Measurements from ENCODE around the gene CYP4F12. TPM values are rescaled to one million over a fixed set of nuclear protein-coding genes. Genes with fewer than 3 reads are reported as not detected.

CYP4F12 gene
- total and polyA plus RNA-seq, 4 donors, result 14.6 to 64.0 (median 25.0) TPM

- peaks cover 9 to 67% (median 54%) of the 10 kb centered on the region in 4 donors for H3K4me1 ChIP-seq (ENCODE audit: control insufficient read depth in 4 of 4, insufficient read depth in 4 of 4, low read length in 3 of 4)
- peak in 1 of 2 donors; percentile 31 for TF ChIP-seq RAD21 (IDR thresholded peaks at IDR 0.05)
- TF ChIP-seq JUND (IDR thresholded peaks at IDR 0.05), result no peak
- TF ChIP-seq, protein P1, sequence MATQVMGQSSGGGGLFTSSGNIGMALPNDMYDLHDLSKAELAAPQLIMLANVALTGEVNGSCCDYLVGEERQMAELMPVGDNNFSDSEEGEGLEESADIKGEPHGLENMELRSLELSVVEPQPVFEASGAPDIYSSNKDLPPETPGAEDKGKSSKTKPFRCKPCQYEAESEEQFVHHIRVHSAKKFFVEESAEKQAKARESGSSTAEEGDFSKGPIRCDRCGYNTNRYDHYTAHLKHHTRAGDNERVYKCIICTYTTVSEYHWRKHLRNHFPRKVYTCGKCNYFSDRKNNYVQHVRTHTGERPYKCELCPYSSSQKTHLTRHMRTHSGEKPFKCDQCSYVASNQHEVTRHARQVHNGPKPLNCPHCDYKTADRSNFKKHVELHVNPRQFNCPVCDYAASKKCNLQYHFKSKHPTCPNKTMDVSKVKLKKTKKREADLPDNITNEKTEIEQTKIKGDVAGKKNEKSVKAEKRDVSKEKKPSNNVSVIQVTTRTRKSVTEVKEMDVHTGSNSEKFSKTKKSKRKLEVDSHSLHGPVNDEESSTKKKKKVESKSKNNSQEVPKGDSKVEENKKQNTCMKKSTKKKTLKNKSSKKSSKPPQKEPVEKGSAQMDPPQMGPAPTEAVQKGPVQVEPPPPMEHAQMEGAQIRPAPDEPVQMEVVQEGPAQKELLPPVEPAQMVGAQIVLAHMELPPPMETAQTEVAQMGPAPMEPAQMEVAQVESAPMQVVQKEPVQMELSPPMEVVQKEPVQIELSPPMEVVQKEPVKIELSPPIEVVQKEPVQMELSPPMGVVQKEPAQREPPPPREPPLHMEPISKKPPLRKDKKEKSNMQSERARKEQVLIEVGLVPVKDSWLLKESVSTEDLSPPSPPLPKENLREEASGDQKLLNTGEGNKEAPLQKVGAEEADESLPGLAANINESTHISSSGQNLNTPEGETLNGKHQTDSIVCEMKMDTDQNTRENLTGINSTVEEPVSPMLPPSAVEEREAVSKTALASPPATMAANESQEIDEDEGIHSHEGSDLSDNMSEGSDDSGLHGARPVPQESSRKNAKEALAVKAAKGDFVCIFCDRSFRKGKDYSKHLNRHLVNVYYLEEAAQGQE (IDR thresholded peaks at IDR 0.05), result peak; percentile 43
- TF ChIP-seq FOXA2 (IDR thresholded peaks at IDR 0.05), result no peak
- peak; percentile 48 for TF ChIP-seq HNF4G (IDR thresholded peaks at IDR 0.05)
- TF ChIP-seq HNF4A (conservative IDR thresholded peaks at IDR 0.05), result peak; percentile 66 to 82
- TF ChIP-seq NR2F2 (IDR thresholded peaks at IDR 0.05), result peak; percentile 23
- peak; percentile 80 for TF ChIP-seq YY1 (IDR thresholded peaks at IDR 0.05)
- peak; percentile 53 to 78 for TF ChIP-seq RXRA (IDR thresholded peaks at IDR 0.05)
- peak; percentile 29 for TF ChIP-seq SP1 (IDR thresholded peaks at IDR 0.05)
- H3K27me3 ChIP-seq (ENCODE audit: control insufficient read depth in 4 of 4, insufficient read depth in 4 of 4, low read length in 3 of 4), result no peaks in the 10 kb centered on the region
- WGBS, result 31% methylated on average over 5 of the region's 5 CpGs
- peaks cover 0 to 8% (median 5%) of the 10 kb centered on the region in 4 donors for H3K36me3 ChIP-seq (ENCODE audit: control insufficient read depth in 4 of 4, insufficient read depth in 3 of 4, low read depth in 1 of 4, low read length in 3 of 4)
- peak overlapping the region; percentile 60 to 94 (median 88) for H3K4me3 ChIP-seq (ENCODE audit: low read depth in 1 of 3, low read length in 3 of 3)
- H3K27ac ChIP-seq (ENCODE audit: low read depth in 1 of 2, low read length in 2 of 2), result peak overlapping the region; percentile 96 to 99
- DNase-seq (ENCODE audit: low spot score), result no peak
- no peaks in the 10 kb centered on the region for H3K9me3 ChIP-seq (ENCODE audit: control insufficient read depth in 4 of 4, low read length in 3 of 4)
- peak overlapping the region; percentile 31 to 82 for H3K9ac ChIP-seq (ENCODE audit: low read depth in 1 of 2, low read length in 2 of 2)
Measured at GRCh38 chr19:15641901-15642491, 30.9 kb upstream of the CYP4F12 start.

GRCh38 chr19:15642807-15643206 is 30.1 kb upstream of the CYP4F12 start:
- TF ChIP-seq RAD21 (IDR thresholded peaks at IDR 0.05) (no peak), HNF4A (conservative IDR thresholded peaks at IDR 0.05) (no peak), SP1 (IDR thresholded peaks at IDR 0.05) (no peak), GABPA (IDR thresholded peaks at IDR 0.05 in 1 of 2, conservative IDR thresholded peaks at IDR 0.05 in 1 of 2) (no peak), YY1 (IDR thresholded peaks at IDR 0.05) (no peak), NR2F2 (IDR thresholded peaks at IDR 0.05) (no peak), HNF4G (IDR thresholded peaks at IDR 0.05) (no peak), TAF1 (conservative IDR thresholded peaks at IDR 0.05) (no peak), FOXA2 (IDR thresholded peaks at IDR 0.05) (no peak), FOXA1 (IDR thresholded peaks at IDR 0.05) (no peak)
- TF ChIP-seq, protein P2, sequence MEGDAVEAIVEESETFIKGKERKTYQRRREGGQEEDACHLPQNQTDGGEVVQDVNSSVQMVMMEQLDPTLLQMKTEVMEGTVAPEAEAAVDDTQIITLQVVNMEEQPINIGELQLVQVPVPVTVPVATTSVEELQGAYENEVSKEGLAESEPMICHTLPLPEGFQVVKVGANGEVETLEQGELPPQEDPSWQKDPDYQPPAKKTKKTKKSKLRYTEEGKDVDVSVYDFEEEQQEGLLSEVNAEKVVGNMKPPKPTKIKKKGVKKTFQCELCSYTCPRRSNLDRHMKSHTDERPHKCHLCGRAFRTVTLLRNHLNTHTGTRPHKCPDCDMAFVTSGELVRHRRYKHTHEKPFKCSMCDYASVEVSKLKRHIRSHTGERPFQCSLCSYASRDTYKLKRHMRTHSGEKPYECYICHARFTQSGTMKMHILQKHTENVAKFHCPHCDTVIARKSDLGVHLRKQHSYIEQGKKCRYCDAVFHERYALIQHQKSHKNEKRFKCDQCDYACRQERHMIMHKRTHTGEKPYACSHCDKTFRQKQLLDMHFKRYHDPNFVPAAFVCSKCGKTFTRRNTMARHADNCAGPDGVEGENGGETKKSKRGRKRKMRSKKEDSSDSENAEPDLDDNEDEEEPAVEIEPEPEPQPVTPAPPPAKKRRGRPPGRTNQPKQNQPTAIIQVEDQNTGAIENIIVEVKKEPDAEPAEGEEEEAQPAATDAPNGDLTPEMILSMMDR (IDR thresholded peaks at IDR 0.05; ENCODE audit: low read depth, low read length, missing input control), result no peak
- TF ChIP-seq, protein P3, sequence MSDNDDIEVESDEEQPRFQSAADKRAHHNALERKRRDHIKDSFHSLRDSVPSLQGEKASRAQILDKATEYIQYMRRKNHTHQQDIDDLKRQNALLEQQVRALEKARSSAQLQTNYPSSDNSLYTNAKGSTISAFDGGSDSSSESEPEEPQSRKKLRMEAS (IDR thresholded peaks at IDR 0.05), result no peak
- TF ChIP-seq, protein P4, sequence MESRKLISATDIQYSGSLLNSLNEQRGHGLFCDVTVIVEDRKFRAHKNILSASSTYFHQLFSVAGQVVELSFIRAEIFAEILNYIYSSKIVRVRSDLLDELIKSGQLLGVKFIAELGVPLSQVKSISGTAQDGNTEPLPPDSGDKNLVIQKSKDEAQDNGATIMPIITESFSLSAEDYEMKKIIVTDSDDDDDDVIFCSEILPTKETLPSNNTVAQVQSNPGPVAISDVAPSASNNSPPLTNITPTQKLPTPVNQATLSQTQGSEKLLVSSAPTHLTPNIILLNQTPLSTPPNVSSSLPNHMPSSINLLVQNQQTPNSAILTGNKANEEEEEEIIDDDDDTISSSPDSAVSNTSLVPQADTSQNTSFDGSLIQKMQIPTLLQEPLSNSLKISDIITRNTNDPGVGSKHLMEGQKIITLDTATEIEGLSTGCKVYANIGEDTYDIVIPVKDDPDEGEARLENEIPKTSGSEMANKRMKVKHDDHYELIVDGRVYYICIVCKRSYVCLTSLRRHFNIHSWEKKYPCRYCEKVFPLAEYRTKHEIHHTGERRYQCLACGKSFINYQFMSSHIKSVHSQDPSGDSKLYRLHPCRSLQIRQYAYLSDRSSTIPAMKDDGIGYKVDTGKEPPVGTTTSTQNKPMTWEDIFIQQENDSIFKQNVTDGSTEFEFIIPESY (IDR thresholded peaks at IDR 0.05), result no peak
- Histone ChIP-seq H3K27ac (ENCODE audit: low read depth in 1 of 2, low read length in 2 of 2) (peak overlapping the region; percentile 96 to 99), H3K27me3 (ENCODE audit: control insufficient read depth in 4 of 4, insufficient read depth in 4 of 4, low read length in 3 of 4) (no peaks in the 10 kb centered on the region), H3K4me3 (ENCODE audit: low read depth in 1 of 3, low read length in 3 of 3) (peak overlapping the region; percentile 60 to 94 (median 88)), H3K36me3 (ENCODE audit: control insufficient read depth in 4 of 4, insufficient read depth in 3 of 4, low read depth in 1 of 4, low read length in 3 of 4) (peaks cover 0 to 16% (median 9%) of the 10 kb centered on the region in 4 donors), H3K9ac (ENCODE audit: low read depth in 1 of 2, low read length in 2 of 2) (peak overlapping the region in 1 of 2 donors; percentile 14), H3K4me1 (ENCODE audit: control insufficient read depth in 4 of 4, insufficient read depth in 4 of 4, low read length in 3 of 4) (peaks cover 9 to 75% (median 58%) of the 10 kb centered on the region in 4 donors), H3K9me3 (ENCODE audit: control insufficient read depth in 4 of 4, low read length in 3 of 4) (no peaks in the 10 kb centered on the region)
- DNase-seq (ENCODE audit: low spot score), result no peak
